Measurements from ENCODE around the gene CROCC2. TPM values are rescaled to one million over a fixed set of nuclear protein-coding genes. Genes with fewer than 3 reads are reported as not detected.

Gene CROCC2
- total and polyA plus RNA-seq, 10 of the 15 experiments (the other 5 are each of a cell fraction or from before 2014, with no cell fraction given), result not detected

- WGBS (ENCODE audit: insufficient coverage, insufficient replicate concordance, low lambda C conversion rate, missing lambda C conversion rate), result 61% methylated on average over 18 of the region's 18 CpGs
- H3K9me3 ChIP-seq (replicated peaks; ENCODE audit: control insufficient read depth, insufficient read depth, low read length), result no peaks in the 10 kb centered on the region
- no peaks in the 10 kb centered on the region; a peak in 1 of 4 replicates for H3K27me3 ChIP-seq (replicated peaks in 1 of 2; ENCODE audit: control insufficient read depth in 2 of 2, insufficient read depth in 2 of 2, low read length in 1 of 2)
- no TSS peak for BruUV-seq (replicated peaks)
- no peaks in the 10 kb centered on the region for H4K20me1 ChIP-seq (ENCODE audit: control insufficient read depth, insufficient read depth)
- SMC1A ChIA-PET (ENCODE audit: uncharacterized antibody, unreplicated experiment), result no interaction called here
- no peak for DNase-seq (ENCODE audit: low read depth, low spot score)
- POLR2A ChIA-PET, result no interaction called here
- CTCF ChIA-PET, result no interaction called here
- H3K9ac ChIP-seq (ENCODE audit: control insufficient read depth, insufficient read depth, low read length), result no peak overlapping the region
- RAD21 ChIA-PET (ENCODE audit: unreplicated experiment), result no interaction called here
- FAIRE-seq, result no peak
- no peaks in the 10 kb centered on the region for H3K36me3 ChIP-seq (ENCODE audit: control insufficient read depth in 2 of 2, insufficient read depth in 2 of 2, low read length in 1 of 2)
- intact Hi-C loops (cut with micrococcal nuclease; ENCODE audit: unreplicated experiment), result no loop called here
- ATAC-seq, result no peak
- no peak overlapping the region for H3K27ac ChIP-seq (ENCODE audit: control insufficient read depth, insufficient read depth)
- in situ Hi-C loops (cut with MboI), result no loop called here
- no peaks in the 10 kb centered on the region for H3K4me1 ChIP-seq (ENCODE audit: control insufficient read depth, insufficient read depth, low read length)
- no peaks in the 10 kb centered on the region for H3K79me2 ChIP-seq (ENCODE audit: control insufficient read depth, insufficient read depth, low read length)
- H2AFZ ChIP-seq (ENCODE audit: control insufficient read depth, low read depth, low read length), result no peak overlapping the region
- H3K4me3 ChIP-seq, result no peak overlapping the region
- H3K4me2 ChIP-seq (ENCODE audit: control insufficient read depth, insufficient read depth), result no peak overlapping the region
- no peak for TF ChIP-seq CREM (IDR thresholded peaks at IDR 0.05; ENCODE audit: low read depth)
- no peak for TF ChIP-seq DPF2 (IDR thresholded peaks at IDR 0.05)
- TF ChIP-seq BMI1 (IDR thresholded peaks at IDR 0.05; ENCODE audit: borderline replicate concordance), result no peak
- no peak for TF ChIP-seq SUPT20H (IDR thresholded peaks at IDR 0.05; ENCODE audit: borderline replicate concordance, control insufficient read depth, low read depth, low read length)
- no peak for TF ChIP-seq ZSCAN29 (IDR thresholded peaks at IDR 0.05)
- TF ChIP-seq PML (IDR thresholded peaks at IDR 0.05; ENCODE audit: low read length), result no peak
- TF ChIP-seq ZBED1 (IDR thresholded peaks at IDR 0.05; ENCODE audit: borderline replicate concordance), result no peak
- TF ChIP-seq NKRF (conservative IDR thresholded peaks at IDR 0.05), result no peak
- TF ChIP-seq, protein P1, sequence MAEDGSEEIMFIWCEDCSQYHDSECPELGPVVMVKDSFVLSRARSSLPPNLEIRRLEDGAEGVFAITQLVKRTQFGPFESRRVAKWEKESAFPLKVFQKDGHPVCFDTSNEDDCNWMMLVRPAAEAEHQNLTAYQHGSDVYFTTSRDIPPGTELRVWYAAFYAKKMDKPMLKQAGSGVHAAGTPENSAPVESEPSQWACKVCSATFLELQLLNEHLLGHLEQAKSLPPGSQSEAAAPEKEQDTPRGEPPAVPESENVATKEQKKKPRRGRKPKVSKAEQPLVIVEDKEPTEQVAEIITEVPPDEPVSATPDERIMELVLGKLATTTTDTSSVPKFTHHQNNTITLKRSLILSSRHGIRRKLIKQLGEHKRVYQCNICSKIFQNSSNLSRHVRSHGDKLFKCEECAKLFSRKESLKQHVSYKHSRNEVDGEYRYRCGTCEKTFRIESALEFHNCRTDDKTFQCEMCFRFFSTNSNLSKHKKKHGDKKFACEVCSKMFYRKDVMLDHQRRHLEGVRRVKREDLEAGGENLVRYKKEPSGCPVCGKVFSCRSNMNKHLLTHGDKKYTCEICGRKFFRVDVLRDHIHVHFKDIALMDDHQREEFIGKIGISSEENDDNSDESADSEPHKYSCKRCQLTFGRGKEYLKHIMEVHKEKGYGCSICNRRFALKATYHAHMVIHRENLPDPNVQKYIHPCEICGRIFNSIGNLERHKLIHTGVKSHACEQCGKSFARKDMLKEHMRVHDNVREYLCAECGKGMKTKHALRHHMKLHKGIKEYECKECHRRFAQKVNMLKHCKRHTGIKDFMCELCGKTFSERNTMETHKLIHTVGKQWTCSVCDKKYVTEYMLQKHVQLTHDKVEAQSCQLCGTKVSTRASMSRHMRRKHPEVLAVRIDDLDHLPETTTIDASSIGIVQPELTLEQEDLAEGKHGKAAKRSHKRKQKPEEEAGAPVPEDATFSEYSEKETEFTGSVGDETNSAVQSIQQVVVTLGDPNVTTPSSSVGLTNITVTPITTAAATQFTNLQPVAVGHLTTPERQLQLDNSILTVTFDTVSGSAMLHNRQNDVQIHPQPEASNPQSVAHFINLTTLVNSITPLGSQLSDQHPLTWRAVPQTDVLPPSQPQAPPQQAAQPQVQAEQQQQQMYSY (CRISPR knock-in tag; IDR thresholded peaks at IDR 0.05), result no peak
- no peak for TF ChIP-seq IRF5 (IDR thresholded peaks at IDR 0.05; ENCODE audit: borderline replicate concordance)
- TF ChIP-seq SREBF1 (IDR thresholded peaks at IDR 0.05; ENCODE audit: low read length), result no peak
- no peak for TF ChIP-seq SMC3 (IDR thresholded peaks at IDR 0.05; ENCODE audit: borderline replicate concordance, low read length)
- TF ChIP-seq ESRRA (IDR thresholded peaks at IDR 0.05; ENCODE audit: low read length), result no peak
- TF ChIP-seq, protein P2, sequence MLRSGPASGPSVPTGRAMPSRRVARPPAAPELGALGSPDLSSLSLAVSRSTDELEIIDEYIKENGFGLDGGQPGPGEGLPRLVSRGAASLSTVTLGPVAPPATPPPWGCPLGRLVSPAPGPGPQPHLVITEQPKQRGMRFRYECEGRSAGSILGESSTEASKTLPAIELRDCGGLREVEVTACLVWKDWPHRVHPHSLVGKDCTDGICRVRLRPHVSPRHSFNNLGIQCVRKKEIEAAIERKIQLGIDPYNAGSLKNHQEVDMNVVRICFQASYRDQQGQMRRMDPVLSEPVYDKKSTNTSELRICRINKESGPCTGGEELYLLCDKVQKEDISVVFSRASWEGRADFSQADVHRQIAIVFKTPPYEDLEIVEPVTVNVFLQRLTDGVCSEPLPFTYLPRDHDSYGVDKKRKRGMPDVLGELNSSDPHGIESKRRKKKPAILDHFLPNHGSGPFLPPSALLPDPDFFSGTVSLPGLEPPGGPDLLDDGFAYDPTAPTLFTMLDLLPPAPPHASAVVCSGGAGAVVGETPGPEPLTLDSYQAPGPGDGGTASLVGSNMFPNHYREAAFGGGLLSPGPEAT (IDR thresholded peaks at IDR 0.05; ENCODE audit: low read depth), result no peak
- TF ChIP-seq NRF1 (conservative IDR thresholded peaks at IDR 0.05; ENCODE audit: low read depth, low read length), result no peak
Observed at GRCh38 chr2:240922245-240922981, 16.3 kb downstream of the CROCC2 start.

Data from GM12878 (cell line).